Measurements from ENCODE around the gene RXFP1.
"Not testable (repeated sequence)": the region's sequence is repeated elsewhere in the genome, so short reads cannot be mapped to it uniquely, and the experiment has no call there.

The RXFP1 gene

GRCh38 chr4:158617956-158618355 lies 96.3 kb downstream of the RXFP1 start:
- no peak for DNase-seq (ENCODE audit: low read depth)

DNA sequence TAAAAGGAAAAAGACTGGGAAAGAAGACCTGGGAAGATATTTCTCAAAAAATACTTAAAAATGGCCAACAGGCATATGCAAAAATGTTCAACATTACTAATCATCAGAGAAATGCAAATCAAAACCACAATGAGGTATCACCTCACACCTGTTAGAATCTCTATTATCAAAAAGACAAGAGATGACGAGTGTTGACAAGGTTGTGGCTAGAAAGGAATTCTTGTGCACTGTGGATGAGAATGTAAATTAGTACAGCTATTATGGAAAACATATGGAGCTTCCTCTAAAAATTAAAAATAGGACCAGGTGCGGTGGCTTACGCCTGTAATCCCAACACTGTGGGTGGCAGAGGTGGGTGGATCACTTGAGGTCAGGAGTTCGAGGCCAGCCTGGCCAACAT lies 100.0 kb downstream of the RXFP1 start:
- DNase-seq (ENCODE audit: low read depth), result no peak

DNA sequence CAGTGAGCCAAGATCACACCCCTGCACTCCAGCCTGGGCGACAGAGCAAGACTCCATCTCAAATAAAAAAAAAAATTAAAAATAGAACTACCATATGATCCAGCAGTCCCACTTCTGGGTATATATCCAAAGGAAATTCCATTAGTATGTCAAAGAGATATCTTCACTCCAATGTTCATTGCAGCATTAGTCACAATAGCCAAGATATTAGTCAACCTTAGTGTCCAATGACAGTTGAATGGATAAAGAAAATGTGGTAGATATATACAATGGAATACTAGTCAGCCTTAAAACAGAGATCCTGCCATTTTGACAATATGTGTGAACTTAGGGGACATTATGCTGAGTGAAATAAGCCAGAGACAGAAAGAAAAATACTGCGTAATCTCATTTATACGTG lies 100.6 kb downstream of the RXFP1 start:
- no peak for DNase-seq (ENCODE audit: low read depth)

DNA sequence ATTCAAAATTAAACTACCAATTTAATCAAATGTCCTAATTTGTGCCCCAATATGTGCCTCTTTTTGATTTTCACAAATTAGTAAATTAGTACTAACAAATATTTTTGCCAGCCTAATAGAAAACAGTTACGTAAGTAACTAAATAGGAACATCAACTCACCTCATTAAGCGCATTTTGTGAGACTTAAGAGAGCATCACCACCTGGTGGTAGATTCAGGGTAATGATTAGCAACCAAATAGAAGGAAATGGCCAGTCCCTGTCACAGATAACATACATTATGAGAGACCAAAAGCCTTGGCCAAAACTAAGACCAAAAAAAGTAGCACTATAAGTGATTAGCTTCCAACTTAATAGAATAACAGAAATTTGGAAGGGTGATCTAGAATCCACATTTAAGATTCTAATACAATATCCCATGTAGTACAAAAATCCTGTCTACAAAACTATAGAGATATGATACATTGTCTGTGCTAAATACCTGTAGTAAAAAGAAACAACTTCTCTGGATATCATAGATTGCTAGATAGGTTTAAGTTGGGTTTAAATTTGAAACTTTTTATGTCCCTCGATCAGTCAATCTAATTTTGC lies 103.3 kb downstream of the RXFP1 start:
- DNase-seq (ENCODE audit: low read depth), result peak; percentile 14

DNA sequence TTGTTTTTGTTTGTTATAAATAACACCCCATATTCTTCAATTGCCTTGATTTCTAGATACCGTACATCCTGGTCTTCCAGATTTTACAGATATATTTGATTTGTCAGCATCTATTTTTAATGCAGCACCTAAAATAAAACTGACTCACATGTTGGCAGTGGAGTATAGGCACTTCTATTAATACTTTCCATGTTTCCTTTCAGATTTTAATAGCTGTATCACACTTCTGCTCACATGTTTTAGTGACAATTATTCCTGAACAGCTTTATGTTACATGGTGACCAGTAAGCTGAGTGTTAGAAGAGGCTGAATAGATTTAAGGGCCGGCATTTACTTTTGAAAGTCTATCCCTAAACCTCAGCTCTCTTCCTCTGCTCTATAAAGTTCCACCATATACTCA lies 103.9 kb downstream of the RXFP1 start:
- no peak for DNase-seq (ENCODE audit: low read depth)

DNA sequence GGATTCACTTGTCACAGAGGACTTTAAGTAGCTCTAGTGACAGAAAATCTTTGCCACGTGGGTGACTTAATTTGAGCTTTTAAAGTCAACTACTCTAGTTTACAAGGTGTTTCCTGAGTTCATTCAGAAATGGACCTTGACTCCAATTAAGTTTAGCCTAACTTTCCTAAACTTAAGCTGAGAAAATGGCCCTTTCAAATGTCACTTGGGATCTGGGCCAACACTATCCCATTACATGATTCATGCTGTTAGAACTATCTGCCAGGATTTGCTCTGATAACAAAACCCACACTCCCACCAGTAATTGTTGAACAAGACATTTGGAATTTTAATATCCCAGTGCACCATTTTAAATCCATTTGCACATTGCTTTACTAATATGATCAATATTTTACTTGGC lies 109.2 kb downstream of the RXFP1 start:
- peak; percentile 22 for DNase-seq (ENCODE audit: low read depth)

DNA sequence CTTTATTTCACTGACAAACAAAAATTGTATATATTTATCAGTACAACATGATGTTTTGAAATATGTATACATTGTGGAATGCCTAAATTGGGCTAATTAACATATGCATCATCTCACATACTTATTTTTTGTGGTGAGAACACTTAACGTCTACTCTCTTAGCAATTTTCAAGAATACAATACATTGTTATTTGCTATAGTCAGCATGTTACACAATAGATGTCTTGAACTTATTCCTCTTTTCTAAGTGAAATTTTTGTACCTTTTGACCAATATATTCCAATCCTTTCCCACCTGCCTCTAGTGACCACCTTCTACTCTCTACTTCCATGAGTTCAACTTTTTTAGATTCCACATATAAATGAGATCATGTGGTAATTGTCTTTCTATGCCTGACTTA lies 114.9 kb downstream of the RXFP1 start:
- no peak for DNase-seq (ENCODE audit: low read depth)

DNA sequence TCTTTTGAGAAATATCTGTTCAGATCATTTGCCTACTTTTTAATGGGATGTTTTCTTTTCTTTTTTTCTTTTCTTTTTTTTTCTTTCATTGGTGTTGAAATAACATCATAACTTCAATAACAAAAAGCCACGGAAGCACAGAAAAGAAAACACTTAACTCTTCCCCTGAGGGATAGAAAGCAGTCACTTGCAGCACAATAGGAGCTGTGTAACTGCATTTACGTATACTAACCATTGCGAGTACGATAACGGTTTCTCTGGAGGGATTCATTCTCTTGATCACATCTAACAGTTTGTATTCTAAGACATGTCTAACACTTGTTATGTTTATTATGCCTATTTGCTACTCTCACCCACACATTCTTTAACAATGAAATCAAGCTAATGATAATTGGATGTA lies 122.7 kb downstream of the RXFP1 start:
- no peak for DNase-seq (ENCODE audit: low read depth)

GRCh38 chr4:158644760-158645159 lies 123.1 kb downstream of the RXFP1 start:
- DNase-seq (ENCODE audit: low read depth), result no peak

GRCh38 chr4:158649111-158649680 lies 127.5 kb downstream of the RXFP1 start:
- no peak for DNase-seq (ENCODE audit: low read depth)

- no peak for DNase-seq (ENCODE audit: low read depth)
These were observed 131.2 kb downstream of the RXFP1 start for GRCh38 chr4:158652920-158653319.

- DNase-seq (ENCODE audit: low read depth), result no peak
These were observed 134.8 kb downstream of the RXFP1 start for GRCh38 chr4:158656439-158656838.

GRCh38 chr4:158657291-158657690 lies 135.6 kb downstream of the RXFP1 start:
- no peak for DNase-seq (ENCODE audit: low read depth)

DNA sequence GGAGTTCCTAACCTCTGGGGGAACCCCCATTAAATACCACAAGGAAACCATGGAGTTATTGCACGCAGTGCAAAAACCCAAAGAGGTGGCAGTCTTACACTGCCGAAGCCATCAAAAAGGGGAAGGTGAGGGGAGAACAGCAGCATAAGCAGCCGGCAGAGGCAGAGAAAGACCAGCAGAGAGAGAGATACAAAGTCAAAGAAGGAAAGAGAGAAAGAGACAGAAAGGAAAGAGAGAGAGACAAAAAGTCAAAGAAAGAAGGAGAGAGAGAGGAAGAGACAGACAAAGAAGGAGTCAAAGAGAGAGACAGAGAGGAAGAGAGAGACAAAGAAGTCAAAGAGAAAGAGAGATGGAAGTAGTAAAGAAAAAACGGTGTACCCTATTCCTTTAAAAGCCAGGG lies 141.6 kb downstream of the RXFP1 start:
- not testable (repeated sequence) for DNase-seq (ENCODE audit: low read depth)

DNA sequence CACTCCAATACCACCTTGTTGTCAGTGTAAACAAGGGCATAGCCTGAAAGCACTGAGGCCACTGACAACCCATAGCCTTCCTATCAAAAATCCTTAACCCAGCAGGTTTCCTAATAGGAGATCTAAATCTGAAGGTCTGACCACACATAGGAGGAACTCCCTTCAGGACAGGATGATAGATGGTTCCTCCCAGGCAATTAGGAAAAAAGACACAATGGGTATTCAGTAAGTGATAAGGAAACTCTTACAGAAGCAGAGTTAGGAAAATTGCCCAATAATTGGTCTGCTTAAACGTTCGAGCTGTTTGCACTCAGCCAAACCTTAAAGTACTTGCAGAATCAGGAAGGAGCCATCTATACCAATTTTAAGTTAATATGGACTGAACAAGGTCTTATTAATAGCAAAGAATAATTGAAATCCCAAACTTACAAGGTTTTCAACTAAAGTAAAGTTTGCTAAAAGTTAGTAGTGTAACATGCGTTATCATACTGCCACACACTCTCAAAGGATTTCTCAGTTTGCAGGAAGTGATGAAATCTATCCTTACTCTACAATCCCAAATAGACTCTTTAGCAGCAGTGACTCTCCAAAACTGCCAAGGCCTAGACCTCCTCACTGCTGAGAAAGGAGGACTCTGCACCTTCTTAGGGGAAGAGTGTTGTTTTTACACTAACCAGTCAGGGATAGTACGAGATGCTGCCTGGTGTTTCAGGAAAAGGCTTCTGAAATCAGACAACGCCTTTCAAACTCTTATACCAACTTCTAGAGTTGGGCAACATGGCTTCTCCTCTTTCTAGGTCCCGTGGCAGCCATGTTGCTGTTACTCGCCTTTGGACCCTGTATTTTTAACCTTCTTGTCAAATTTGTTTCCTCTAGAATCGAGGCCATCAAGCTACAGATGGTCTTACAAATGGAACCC lies 142.3 kb downstream of the RXFP1 start:
- DNase-seq (ENCODE audit: low read depth), result not testable (repeated sequence)

DNA sequence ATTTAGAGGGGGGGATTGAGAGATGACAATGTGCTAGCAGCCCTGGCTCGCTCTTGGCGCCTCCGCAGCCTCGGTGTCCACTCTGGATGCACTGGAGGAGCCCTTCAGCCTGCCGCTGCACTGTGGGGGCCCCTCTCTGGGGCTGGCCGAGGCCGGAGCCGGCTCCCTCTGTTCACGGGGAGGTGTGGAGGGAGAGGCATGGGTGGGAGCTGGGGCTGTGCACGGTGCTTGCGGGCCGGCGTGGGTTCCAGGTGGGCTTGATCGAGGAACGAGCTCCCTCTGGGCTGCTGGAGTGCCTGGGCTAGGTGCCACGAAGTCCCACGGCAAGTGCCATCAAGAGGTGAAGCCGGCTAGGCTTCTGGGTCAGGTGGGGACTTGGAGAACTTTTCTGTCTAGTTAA lies 143.1 kb downstream of the RXFP1 start:
- no peak for DNase-seq (ENCODE audit: low read depth)

GRCh38 chr4:158666892-158667291 lies 145.2 kb downstream of the RXFP1 start:
- DNase-seq (ENCODE audit: low read depth), result no peak

DNA sequence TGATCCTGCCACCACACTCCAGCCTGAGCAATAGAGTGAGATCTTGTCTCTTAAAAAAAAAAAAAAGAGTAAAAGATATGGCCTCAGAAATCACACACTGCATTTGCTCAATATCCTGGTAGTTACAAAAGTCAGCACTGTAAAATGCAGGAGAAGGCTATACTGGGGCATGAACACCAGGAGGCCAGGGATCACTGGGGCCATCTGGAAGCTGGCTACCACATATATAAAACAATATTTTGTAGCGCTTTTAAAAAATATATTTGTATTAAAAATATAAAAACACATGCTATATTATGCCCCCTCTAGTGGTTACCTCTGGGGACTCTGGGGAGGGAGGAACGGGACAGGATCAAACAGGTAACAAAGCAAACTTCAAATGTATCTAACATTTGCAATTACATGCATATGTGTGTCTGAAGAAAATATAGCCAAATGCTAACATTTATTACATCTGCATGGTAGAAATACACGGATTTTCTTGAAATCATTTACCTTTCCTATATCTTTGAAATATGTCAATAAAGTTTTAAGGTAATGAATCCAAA lies 146.0 kb downstream of the RXFP1 start:
- DNase-seq (ENCODE audit: low read depth), result no peak

GRCh38 chr4:158669310-158669709 lies 147.6 kb downstream of the RXFP1 start:
- no peak for DNase-seq (ENCODE audit: low read depth)

GRCh38 chr4:158670975-158671664 lies 149.4 kb downstream of the RXFP1 start:
- peak; percentile 63 for DNase-seq (ENCODE audit: low read depth)

DNA sequence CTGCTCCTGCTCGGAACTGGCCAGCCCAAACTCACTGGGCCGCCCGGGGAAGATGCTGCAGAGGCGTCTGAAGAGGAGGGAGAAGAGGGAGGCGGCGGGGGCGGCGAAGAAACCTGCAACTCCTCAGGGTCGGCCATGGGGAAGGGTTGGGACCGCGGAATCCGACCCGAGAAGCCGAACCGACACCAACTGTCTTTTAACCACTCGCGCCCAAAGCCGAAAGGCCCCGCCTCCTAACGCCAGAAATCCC lies 149.9 kb downstream of the RXFP1 start, which contains the start of gene C4orf46:
Gene C4orf46 (minus strand): TSS at position 223 of the 250 bp plus-strand sequence. CDS start 86 bp downstream, at position 137.
- DNase-seq (ENCODE audit: low read depth), result no peak
